Stimulated activated naive B cell treated with anti-CD40 and anti-IgM and Interleukin-4, amounts not matched to agents 10 μg/mL and 1 μg/mL and 100 μg/mL, for 72 hours (primary cell): ENCODE measurements around the gene TNNI3K.

Experiments used
- ATAC-seq, 2 donors: fragments of 150-1000 bp; cut with Tn5 transposase; replicated peaks; 2 replicates each; pipeline ENCODE4 v1.10.0; 2021; ENCODE audit warnings: moderate library complexity in 1 of 2
- DNase-seq: peaks from one replicate; pipeline ENCODE4 v3.0.0; 2021
- H3K27ac Mint-ChIP-seq: one replicate; pipeline ENCODE4 v1.8.0; 2022; ENCODE audit warnings: mild to moderate bottlenecking, mixed read lengths
- H3K27me3 Mint-ChIP-seq, 2 donors: one replicate each; pipeline ENCODE4 v1.8.0; 2022; ENCODE audit warnings: mixed read lengths in 2 of 2
- H3K36me3 Mint-ChIP-seq, 2 donors: one replicate each; pipeline ENCODE4 v1.8.0; 2022; ENCODE audit warnings: mixed read lengths in 2 of 2, mild to moderate bottlenecking in 1 of 2
- H3K4me1 Mint-ChIP-seq, 2 donors: one replicate each; pipeline ENCODE4 v1.8.0; 2022; ENCODE audit warnings: mixed read lengths in 2 of 2, mild to moderate bottlenecking in 1 of 2
- H3K4me3 Mint-ChIP-seq, 2 donors: one replicate each; pipeline ENCODE4 v1.8.0; 2022; ENCODE audit warnings: mild to moderate bottlenecking in 2 of 2, mixed read lengths in 2 of 2, moderate library complexity in 1 of 2
- H3K9me3 Mint-ChIP-seq, 2 donors: one replicate each; pipeline ENCODE4 v1.8.0; 2022; ENCODE audit warnings: mixed read lengths in 2 of 2, mild to moderate bottlenecking in 1 of 2

TNNI3K gene

DNA sequence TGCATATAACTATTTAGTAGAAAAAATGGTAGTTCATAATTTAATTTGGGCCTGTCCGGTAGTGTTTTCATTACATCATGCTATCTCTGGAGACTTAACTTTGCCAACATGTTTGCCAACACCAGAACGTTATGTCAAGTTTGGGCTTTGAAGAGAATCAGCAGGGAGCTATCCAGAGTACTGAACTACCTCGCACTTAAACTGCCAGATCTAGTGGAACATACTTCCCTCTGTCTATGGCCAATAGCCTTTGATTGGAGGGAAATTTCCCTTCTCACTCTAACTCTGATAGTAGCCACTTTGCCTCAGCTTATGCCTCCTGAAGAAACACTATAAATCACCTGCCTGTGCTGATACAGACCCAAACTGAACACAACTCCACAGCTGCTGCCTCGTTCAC lies 267.2 kb downstream of the TNNI3K start:
- H3K36me3 Mint-ChIP-seq, result no peaks in the 10 kb centered on the region
- peaks cover 4 to 5% of the 10 kb centered on the region in 2 donors for H3K27me3 Mint-ChIP-seq
- H3K9me3 Mint-ChIP-seq, result no peaks in the 10 kb centered on the region
- no peak overlapping the region for H3K27ac Mint-ChIP-seq
- H3K4me1 Mint-ChIP-seq, result peaks cover 5 to 6% of the 10 kb centered on the region in 2 donors
- DNase-seq (no peak), ATAC-seq (no peak)
- no peak overlapping the region for H3K4me3 Mint-ChIP-seq

DNA sequence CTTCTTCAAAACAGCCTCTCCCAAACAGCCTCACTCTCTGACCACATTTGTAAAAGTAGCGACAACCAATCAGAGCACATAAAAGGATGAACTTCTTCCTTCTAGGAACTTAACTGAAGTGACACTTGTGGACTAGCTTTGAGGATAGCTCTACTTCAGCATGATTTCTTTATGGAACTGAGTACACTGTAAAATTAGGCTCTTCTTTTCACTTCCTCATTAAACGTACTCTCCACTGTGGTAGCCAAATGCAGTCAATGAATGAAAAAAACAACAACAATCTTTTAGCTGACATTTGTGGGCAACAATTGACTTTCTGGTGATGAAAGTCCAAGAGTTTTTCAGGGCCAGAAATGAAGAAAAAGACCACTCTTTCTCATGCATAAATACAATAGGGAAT lies 267.7 kb downstream of the TNNI3K start:
- H3K4me3 Mint-ChIP-seq, result no peak overlapping the region
- no peaks in the 10 kb centered on the region for H3K9me3 Mint-ChIP-seq
- DNase-seq, result no peak
- peaks cover 5 to 6% of the 10 kb centered on the region in 2 donors for H3K4me1 Mint-ChIP-seq
- no peaks in the 10 kb centered on the region for H3K36me3 Mint-ChIP-seq
- peaks cover 4 to 5% of the 10 kb centered on the region in 2 donors for H3K27me3 Mint-ChIP-seq
- ATAC-seq, result peak; percentile 38 to 51
- no peak overlapping the region for H3K27ac Mint-ChIP-seq

- Mint-ChIP-seq H3K9me3 (no peaks in the 10 kb centered on the region), H3K4me1 (peaks cover 5 to 6% of the 10 kb centered on the region in 2 donors), H3K27me3 (peaks cover 4 to 5% of the 10 kb centered on the region in 2 donors), H3K27ac (no peak overlapping the region), H3K4me3 (no peak overlapping the region), H3K36me3 (no peaks in the 10 kb centered on the region)
- peak; percentile 9 for DNase-seq
- ATAC-seq, result peak; percentile 71 to 88
Observed at GRCh38 chr1:74504125-74504932, 269.1 kb downstream of the TNNI3K start.

DNA sequence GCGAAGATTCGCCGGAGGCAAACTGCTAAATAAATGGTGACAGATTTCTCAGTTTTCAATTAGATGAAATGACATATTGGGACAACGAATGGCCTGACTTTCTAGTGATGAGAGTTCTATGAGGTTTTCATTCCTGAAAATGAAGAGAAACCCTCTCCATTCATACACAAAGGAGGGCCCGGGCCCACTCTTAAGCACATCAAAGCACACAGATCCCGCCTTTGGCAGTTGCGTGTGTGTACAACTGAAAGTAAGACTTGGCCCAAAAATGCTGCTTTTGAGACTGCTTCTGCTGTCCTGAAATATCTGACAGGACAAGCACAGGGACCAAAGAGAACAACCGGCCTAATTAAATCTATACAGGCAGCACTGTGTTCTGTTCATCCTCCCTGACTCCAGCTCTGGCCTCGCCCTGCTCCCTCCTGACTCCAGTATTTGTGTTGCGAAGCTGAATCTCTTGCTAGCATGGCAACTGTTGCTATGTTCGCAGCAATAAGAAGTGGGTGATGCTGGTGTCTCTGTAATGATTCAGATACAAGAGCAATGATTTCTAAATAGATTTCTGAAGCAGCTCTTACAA lies 269.8 kb downstream of the TNNI3K start:
- DNase-seq (no peak), ATAC-seq (no peak)
- peaks cover 5 to 6% of the 10 kb centered on the region in 2 donors for H3K4me1 Mint-ChIP-seq
- H3K4me3 Mint-ChIP-seq, result no peak overlapping the region
- no peak overlapping the region for H3K27ac Mint-ChIP-seq
- no peaks in the 10 kb centered on the region for H3K36me3 Mint-ChIP-seq
- H3K9me3 Mint-ChIP-seq, result no peaks in the 10 kb centered on the region
- H3K27me3 Mint-ChIP-seq, result peaks cover 4 to 5% of the 10 kb centered on the region in 2 donors

DNA sequence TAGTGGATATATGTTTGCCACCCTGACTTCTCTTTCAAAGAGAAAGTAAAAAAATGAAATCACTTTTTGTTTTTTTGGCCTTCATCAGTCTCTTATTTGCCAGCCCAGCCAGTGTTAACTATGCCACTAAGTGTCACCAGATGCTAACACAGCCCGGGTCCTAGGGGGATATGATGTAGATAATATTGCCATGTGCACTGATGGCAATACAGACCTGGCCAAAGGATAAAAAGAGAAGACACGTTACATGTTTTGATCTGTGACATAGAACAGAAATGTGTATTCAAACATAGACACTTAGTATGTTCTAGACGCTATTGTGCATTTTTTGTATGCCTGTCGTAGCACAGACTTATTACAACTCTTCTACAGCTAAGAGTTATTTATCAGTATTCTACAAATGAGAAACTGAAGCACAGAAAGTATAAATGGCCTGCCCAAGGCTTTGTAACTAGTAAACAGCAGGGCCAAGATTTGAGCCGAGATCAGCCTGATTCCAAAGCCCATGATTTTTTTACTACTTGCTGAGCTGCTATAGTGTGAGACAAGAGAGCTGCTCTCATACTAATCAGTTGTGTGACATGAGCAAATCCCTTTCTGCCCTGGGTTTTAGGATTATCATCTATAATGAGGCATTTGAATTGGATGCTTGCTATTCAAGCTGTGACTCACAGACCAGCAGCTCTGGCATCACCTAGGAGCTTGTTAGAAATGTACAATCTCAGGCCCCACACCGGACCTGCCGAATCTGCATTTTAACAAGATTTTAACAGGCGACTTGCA lies 270.9 kb downstream of the TNNI3K start:
- Mint-ChIP-seq H3K36me3 (no peaks in the 10 kb centered on the region), H3K27me3 (peaks cover 4 to 5% of the 10 kb centered on the region in 2 donors), H3K4me3 (no peak overlapping the region), H3K4me1 (peaks cover 5 to 6% of the 10 kb centered on the region in 2 donors), H3K9me3 (no peaks in the 10 kb centered on the region), H3K27ac (no peak overlapping the region)
- no peak for ATAC-seq
- DNase-seq, result no peak

GRCh38 chr1:74508449-74508848 lies 273.3 kb downstream of the TNNI3K start:
- Mint-ChIP-seq H3K9me3 (no peaks in the 10 kb centered on the region), H3K4me3 (no peak overlapping the region), H3K4me1 (no peaks in the 10 kb centered on the region), H3K36me3 (no peaks in the 10 kb centered on the region), H3K27ac (no peak overlapping the region), H3K27me3 (no peaks in the 10 kb centered on the region)
- no peak for ATAC-seq
- DNase-seq, result no peak

- DNase-seq (no peak), ATAC-seq (no peak)
- no peak within 1 kb of the TSS for H3K4me3 Mint-ChIP-seq
- H3K27me3 Mint-ChIP-seq, result no peaks in the 10 kb centered on the region
- H3K36me3 Mint-ChIP-seq, result no peaks in the 10 kb centered on the region
- no peak within 1 kb of the TSS for H3K27ac Mint-ChIP-seq
- H3K4me1 Mint-ChIP-seq, result no peaks in the 10 kb centered on the region
- H3K9me3 Mint-ChIP-seq, result no peaks in the 10 kb centered on the region
Observed at GRCh38 chr1:74512170-74512915, 277.2 kb downstream of the TNNI3K start, which contains the start of gene LRRC53. LRRC53 (minus strand) TSS chr1:74512611; CDS start chr1:74483349, 29,262 bp downstream.

- no peak for ATAC-seq
- no peak for DNase-seq
- Mint-ChIP-seq H3K4me3 (no peak overlapping the region), H3K4me1 (no peaks in the 10 kb centered on the region), H3K27me3 (no peaks in the 10 kb centered on the region), H3K9me3 (no peaks in the 10 kb centered on the region), H3K36me3 (no peaks in the 10 kb centered on the region), H3K27ac (no peak overlapping the region)
Observed at GRCh38 chr1:74513411-74514300, 278.5 kb downstream of the TNNI3K start.

DNA sequence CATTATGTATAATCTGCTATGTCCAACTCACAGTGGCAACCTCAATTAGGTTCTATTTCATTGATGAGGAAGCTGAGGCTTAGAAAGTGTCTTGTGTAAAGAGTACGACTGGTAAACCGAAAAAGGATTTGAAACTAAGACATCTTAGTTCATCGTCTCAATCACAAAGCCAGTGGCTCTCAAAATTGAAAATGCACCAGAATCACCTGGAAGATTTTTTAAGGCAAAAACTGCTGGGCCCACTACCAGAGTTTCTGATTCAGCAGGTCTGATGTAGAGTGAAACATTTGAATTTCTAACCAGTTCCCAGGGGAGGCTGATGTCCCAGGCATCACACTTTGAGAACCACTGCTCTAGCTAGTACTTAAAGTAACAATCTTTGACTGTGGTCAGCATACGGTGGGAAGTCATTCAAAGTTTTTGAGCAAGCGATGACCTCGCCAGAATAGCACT lies 282.4 kb downstream of the TNNI3K start:
- no peak overlapping the region for H3K4me3 Mint-ChIP-seq
- no peak overlapping the region for H3K27ac Mint-ChIP-seq
- H3K27me3 Mint-ChIP-seq, result no peaks in the 10 kb centered on the region
- DNase-seq, result no peak
- no peaks in the 10 kb centered on the region for H3K36me3 Mint-ChIP-seq
- peak in 1 of 2 donors; percentile 25 for ATAC-seq
- no peaks in the 10 kb centered on the region for H3K9me3 Mint-ChIP-seq
- no peaks in the 10 kb centered on the region for H3K4me1 Mint-ChIP-seq

DNA sequence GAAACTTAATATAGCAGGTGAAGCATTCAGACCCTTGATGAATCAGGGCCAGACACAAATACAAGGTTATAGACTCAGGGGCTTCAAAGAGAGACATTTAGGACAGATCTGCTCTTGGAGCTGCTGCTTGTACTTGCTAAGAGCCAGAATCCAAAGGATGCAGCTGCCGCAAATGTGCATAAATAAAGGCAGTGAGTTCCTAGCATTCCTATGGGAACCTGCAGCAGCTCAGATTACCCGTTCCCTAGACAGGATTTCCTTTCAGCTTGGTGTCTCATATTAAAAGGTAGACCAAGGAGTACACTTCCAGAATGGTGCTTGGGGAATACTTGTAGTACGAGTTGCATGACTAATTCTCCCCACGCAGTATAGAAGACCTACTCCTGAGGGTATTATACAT lies 287.0 kb downstream of the TNNI3K start:
- DNase-seq (no peak), ATAC-seq (no peak)
- Mint-ChIP-seq H3K4me3 (no peak overlapping the region), H3K27me3 (peaks cover 0 to under 1% of the 10 kb centered on the region in 2 donors), H3K4me1 (no peaks in the 10 kb centered on the region), H3K36me3 (no peaks in the 10 kb centered on the region), H3K27ac (no peak overlapping the region), H3K9me3 (no peaks in the 10 kb centered on the region)

GRCh38 chr1:74523873-74524480 lies 288.8 kb downstream of the TNNI3K start:
- Mint-ChIP-seq H3K4me1 (no peaks in the 10 kb centered on the region), H3K27ac (no peak overlapping the region), H3K36me3 (no peaks in the 10 kb centered on the region), H3K4me3 (no peak overlapping the region), H3K9me3 (no peaks in the 10 kb centered on the region), H3K27me3 (peaks cover 0 to 11% of the 10 kb centered on the region in 2 donors)
- DNase-seq (no peak), ATAC-seq (no peak)

GRCh38 chr1:74526708-74527107 lies 291.5 kb downstream of the TNNI3K start:
- Mint-ChIP-seq H3K9me3 (no peaks in the 10 kb centered on the region), H3K4me1 (no peaks in the 10 kb centered on the region), H3K4me3 (no peak overlapping the region), H3K36me3 (no peaks in the 10 kb centered on the region), H3K27me3 (peaks cover 0 to 11% of the 10 kb centered on the region in 2 donors), H3K27ac (no peak overlapping the region)
- ATAC-seq (no peak), DNase-seq (no peak)

DNA sequence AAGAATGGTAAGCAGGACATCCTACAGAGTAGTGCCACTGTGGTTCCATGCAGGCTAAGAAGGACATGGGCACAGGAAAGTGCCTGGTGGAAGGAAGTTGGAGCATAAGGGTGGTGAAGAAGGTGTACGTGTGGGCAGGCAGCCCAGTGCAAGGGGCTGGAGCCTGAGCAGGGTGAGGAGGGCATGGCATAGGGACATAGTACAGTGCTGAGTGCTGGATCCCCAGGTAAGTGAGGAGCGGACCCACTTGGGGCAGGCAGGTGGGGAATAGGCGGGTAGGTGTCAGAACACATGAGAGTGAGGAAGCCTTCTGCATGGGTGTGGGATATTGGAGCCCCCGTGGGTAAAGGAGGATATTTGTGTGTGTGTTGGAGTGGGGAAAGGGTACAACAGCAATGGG lies 292.9 kb downstream of the TNNI3K start:
- H3K4me3 Mint-ChIP-seq, result no peak overlapping the region
- H3K27ac Mint-ChIP-seq, result no peak overlapping the region
- no peaks in the 10 kb centered on the region for H3K36me3 Mint-ChIP-seq
- peaks cover 0 to 11% of the 10 kb centered on the region in 2 donors for H3K27me3 Mint-ChIP-seq
- DNase-seq, result no peak
- no peaks in the 10 kb centered on the region for H3K4me1 Mint-ChIP-seq
- peak in 1 of 2 donors; percentile 22 for ATAC-seq
- H3K9me3 Mint-ChIP-seq, result no peaks in the 10 kb centered on the region
